Adrenal gland (tissue), 5 donors: ENCODE data around the gene TAS2R14.

Experiments used
- POLR2A ChIP-seq, 2 donors: fragments of 450-650 bp; IDR thresholded peaks; one replicate each; pipeline ENCODE4 v1.6.1; 2017; ENCODE audit warnings: antibody characterized with exemption in 2 of 2, mild to moderate bottlenecking in 2 of 2, moderate library complexity in 1 of 2
- TF ChIP-seq, protein P1 (sequence below), 6 experiments: fragments of 450-650 bp in 4 of 6; fragments of 200-600 bp in 2 of 6; sonication (generic) in 1 of 6; IDR thresholded peaks; 1 replicate in 5 of 6; 2 replicates in 1 of 6; pipeline versions ENCODE4 v1.5.1 to v1.8.0; 2016 to 2021; ENCODE audit warnings: antibody characterized with exemption in 6 of 6, mild to moderate bottlenecking in 2 of 6, moderate library complexity in 1 of 6
- donor health status: DM: no; HTN: no; CAD: no.

DNA sequence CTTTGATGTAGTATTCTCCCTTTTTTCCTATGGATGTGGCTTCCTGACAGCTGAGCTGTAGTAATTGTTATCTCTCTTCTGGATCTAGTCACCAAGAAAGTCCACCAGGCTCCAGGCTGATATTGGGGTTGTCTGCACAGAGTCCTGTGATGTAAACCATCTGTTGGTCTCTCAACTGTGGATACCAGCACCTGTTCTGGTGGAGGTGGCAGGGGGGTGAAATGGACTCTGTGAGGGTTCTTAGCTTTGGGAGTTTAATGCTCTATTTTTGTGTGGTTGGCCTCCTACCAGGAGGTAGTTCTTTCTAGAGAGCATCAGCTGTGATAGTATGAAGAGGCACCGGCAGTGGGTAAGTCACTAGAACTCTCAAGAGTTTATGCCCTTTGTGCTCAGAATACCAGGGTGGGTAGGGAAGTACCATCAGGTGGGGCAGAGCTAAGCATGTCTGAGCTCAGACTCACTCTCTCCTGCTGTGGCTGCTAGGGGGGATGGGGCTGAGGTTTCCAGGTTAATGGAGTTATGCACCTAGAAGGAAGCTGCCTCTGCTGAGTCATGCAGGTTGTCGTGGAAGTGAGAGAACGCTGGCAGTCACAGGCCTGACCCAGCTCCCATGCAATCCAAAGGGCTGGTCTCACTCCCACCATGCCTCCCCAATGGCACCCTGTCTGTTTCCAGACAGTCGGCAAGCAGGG lies 3.0 kb upstream of the TAS2R14 start:
- TF ChIP-seq, protein P1, sequence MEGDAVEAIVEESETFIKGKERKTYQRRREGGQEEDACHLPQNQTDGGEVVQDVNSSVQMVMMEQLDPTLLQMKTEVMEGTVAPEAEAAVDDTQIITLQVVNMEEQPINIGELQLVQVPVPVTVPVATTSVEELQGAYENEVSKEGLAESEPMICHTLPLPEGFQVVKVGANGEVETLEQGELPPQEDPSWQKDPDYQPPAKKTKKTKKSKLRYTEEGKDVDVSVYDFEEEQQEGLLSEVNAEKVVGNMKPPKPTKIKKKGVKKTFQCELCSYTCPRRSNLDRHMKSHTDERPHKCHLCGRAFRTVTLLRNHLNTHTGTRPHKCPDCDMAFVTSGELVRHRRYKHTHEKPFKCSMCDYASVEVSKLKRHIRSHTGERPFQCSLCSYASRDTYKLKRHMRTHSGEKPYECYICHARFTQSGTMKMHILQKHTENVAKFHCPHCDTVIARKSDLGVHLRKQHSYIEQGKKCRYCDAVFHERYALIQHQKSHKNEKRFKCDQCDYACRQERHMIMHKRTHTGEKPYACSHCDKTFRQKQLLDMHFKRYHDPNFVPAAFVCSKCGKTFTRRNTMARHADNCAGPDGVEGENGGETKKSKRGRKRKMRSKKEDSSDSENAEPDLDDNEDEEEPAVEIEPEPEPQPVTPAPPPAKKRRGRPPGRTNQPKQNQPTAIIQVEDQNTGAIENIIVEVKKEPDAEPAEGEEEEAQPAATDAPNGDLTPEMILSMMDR (IDR thresholded peaks at IDR 0.05): no peak
- TF ChIP-seq POLR2A (IDR thresholded peaks at IDR 0.05): no peak
